HS-27A (cell line): ENCODE data around the gene GULP1.
"Not testable (repeated sequence)": the region's sequence is repeated elsewhere in the genome, so short reads cannot be mapped to it uniquely, and the experiment has no call there.

Experiments
- DNase-seq: peaks from one replicate; pipeline ENCODE4 v3.0.0-alpha.2; 2012; ENCODE audit warnings: low read depth, missing footprints

The GULP1 gene

DNA sequence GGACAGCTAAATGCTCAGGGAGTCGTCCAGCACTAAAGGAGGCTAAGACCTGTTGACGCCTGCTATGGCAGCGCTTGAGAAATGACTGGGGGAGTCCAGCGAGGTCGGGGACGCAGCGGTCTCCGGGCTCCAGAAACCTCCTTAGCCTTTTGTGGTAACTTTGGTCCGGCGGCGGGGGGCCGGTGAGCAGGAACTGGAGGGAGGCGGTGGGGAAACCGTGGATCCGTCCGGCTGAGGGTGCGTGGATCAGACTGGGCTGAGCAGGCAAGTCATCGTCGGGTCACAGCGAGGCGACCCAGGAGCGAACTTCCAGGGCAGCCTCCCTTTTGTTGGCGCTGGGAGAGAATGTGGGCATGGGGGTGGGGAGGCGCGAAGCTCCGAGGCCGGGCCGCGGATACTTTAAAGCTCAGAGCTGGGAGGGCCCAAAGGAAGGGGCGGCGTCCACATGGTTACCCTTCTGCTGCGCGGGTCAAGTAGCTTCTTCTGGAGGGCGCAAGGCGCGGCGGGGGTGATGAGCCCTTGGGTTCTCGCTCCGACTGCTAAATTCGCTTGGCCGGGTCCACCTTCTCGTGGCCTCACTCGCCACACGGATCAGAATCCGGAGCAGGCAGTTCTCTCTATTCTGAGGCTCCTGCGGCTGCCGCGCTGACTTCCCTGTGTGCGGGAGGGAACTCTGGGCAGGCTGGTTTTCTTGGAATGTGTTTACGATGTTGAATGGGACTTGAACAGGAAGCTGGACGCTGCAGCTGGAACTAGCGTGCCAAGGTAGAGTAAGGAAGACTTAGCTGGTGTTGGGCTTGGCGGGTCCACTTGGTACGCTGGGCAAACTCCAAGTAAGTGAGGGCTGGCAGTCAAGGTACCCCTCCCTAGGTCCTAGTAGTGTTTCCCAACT is 920 bp downstream of the GULP1 start:
- DNase-seq: peak; percentile 59

DNA sequence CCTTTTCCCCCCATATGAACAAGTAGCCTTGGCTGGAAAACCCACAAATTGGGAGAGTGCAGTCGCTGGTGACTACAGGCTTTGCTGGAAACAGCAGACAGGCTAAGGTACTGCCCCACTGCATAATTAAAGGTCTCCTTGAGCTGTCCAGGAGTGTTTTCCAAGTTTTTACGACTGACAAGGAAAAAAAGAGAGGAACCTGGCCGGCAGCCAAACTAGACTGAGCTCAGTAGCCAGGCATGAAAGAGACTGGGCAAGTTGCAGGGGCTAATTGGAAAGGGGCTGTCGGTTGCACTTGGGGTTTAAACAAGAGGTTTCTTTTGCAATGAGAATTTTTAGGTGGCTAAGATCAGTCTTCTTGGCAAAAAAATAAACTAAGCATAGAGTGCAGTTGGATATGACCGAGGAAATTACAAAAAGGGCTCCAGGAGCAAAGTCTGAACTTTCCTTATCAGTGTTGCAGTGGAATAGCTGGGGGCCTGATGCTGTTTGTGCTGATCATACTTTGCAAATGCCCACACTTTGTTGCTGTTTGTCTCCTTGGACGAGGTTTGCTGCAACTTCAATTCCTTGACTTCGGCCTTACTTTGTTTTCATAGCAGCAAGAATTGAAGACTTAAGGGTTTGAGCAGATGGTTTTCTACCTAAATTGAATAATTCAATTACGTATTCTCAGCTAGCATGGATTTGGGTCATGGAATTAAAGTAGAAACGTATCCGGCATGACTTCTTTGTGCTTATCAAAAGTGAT is 2.1 kb downstream of the GULP1 start:
- DNase-seq: no peak

DNA sequence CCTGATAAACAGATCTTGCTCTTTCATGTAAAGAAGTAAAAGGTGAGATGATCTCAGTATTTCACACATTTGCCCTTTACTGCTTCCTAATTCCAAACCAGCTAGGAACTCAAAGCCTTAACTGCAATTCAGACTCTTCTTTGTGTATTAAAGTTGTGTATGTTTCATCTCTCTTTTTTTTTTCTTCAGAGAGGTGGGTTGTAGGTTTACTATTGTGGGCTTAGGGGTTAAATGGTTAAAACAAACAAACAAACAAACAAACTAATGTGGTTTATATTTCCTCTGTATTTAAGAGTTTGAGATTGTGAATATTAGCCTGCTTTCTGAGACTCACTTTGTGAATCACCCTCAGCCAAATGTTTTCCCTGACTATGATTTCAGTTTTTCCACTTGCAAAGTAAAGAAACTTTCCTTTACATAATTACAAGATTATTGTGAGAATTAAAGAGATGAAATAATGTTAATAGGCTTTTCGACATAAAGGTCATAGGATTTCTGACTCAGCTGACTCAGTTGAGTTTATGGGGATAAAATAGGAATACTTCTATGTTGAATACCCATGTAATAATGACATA is 2.8 kb downstream of the GULP1 start:
- no peak for DNase-seq

GRCh38 chr2:188295067-188295685 is 3.5 kb downstream of the GULP1 start:
- no peak for DNase-seq

DNA sequence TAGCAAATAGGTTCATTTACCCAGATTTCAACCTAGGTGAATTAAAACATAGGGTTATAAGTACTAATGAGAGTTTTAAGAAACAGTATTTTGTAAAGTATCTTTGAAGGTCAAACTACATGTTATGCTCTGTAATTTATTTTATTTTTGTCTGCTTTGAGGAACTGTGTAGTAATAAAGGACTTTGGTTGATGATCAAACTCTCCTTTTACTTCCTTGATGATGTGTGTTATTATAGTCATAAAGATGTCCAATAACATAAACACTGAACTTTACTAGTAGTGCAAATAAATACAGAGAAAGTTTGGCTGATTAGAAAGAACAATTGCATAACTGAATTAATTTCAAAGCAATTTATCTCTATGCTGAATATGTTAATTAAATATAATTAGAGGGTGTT is 6.3 kb downstream of the GULP1 start:
- no peak for DNase-seq

DNA sequence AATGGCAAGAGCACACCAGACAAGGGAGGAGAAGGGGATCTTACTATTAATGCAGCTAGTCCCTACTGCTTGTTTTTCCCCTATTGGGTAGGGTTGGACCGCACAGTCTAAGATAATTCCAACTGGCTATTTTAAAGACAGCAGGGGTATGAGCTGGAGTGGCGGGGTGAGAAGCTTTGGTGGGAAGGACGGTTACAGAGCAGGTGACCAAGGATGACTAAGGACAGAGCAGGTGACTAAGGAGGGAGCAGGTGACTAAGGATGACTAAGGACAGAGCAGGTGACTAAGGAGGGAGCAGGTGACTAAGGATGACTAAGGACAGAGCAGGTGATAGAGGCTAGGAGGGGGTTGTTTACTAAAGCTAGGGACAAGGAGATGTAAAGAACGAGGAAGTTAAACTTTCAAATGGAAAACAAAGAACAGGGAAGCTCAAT is 7.3 kb downstream of the GULP1 start:
- DNase-seq: not testable (repeated sequence)

GRCh38 chr2:188303363-188304031 is 11.8 kb downstream of the GULP1 start:
- DNase-seq: no peak

GRCh38 chr2:188305271-188305670 is 13.6 kb downstream of the GULP1 start:
- no peak for DNase-seq

- no peak for DNase-seq
Observed at GRCh38 chr2:188306271-188306670, 14.6 kb downstream of the GULP1 start.

DNA sequence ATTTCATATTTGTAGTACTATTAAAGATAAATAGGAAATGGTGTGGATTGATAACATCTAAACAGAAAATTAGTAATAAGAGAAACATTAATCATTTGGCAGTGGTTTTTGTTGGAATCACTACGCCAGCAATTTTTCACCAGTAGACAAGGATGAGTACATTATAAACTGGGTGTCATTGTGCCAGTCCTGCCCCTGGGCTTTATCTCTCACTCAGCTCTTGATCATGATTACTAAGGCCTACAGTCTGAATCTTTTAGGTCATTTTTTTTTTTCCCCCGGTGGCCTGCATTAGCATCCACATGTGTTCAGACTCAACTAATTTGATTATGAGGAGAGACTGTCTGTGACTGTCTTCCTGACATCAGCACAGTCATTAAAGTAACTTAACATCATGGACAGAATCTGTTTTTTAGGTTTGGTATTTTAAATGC is 16.2 kb downstream of the GULP1 start:
- DNase-seq: no peak

DNA sequence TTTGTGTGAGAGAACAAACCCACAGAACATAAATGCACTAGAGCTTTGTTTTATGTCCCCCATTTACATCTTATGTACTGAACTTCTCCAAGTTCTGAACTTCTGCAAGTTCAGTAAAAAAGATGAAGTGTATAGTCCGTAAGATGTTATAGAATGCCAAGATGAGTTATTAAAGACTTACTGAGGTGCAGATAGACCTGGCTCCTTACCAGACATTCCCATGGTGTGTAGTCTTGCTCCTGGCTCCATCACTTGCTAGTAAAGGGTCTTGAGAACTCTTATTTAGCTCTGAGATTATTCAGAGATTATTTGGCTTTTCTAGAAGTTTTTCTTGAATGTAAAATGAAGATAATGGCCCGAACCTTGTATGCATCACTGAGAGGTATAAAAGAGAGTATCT is 16.8 kb downstream of the GULP1 start:
- no peak for DNase-seq

- DNase-seq: no peak
Observed at GRCh38 chr2:188309364-188309763, 17.7 kb downstream of the GULP1 start.

- no peak for DNase-seq
Observed at GRCh38 chr2:188314314-188315054, 22.8 kb downstream of the GULP1 start.

GRCh38 chr2:188315750-188316149 is 24.1 kb downstream of the GULP1 start:
- no peak for DNase-seq

DNA sequence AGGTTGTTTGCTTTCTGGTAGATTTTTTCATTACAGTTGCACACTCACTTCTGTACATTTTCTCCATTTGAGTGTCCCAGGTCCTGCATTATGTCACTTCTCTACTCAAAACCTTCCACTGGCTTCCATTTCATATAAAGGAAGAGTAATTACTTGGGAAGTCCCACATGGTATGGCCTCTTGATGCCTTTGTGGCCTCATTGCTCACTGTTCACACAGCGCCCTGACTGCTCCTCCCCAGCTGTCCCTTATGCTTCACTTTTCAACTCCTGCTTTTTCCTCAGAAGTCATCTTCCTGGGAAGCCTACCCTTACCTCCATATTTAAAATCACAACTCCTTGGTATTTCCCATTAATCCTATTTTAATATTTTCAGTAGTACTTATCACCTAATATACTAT is 24.7 kb downstream of the GULP1 start:
- no peak for DNase-seq

DNA sequence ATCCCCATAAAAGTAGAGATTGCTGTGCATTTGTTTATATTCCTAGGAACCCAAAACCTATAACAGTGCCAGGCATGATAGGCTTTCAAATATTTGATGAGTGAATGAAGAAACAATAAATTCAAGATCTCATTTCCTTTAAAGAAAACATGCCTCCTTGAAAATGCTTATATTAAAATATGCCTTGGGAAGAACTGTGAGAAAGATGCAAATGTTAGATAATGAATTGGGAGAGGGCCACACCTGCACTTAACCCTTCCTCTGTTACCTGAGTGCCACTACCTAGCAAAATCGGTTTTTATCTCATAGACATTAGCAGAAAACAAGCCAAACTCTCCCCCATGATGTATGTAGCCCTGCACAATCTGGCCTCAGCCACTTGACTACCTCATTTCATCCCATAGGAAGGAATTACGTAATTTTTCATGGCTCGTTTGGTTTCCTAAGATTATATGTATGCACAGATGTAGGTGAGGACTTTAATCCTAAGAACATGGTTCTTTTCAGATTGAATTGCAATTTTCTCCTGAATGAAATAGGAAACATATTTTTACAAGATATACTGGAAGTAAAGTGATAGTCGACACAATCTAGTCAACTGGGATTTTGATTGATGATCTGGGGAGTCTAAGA is 25.2 kb downstream of the GULP1 start:
- DNase-seq: no peak

GRCh38 chr2:188318161-188318749 is 26.6 kb downstream of the GULP1 start:
- DNase-seq: no peak

GRCh38 chr2:188319838-188320237 is 28.2 kb downstream of the GULP1 start:
- DNase-seq: no peak

DNA sequence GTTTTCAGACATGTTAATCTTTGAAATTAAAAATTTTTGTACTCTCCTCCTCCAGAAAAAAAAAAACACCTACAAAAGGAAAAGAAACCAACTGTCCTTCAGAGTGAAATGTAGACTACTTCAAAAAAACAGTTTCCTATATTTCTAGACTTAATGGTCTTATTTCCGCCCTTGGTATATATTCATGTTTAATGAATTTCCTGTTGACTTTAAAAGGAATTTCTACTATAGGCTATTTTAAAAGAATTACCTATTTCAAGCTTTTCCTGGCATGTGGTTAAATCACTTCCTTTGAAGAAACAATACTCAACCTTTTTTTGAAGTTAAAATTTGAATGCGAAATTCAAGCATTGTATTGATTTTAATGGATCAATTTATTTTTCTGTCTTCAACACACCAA is 29.2 kb downstream of the GULP1 start:
- no peak for DNase-seq
